AG09309 (cell line): ENCODE measurements around the gene PFDN4.
A peak's percentile ranks its signal among the peaks of the same experiment; 100 is the strongest.

ENCODE experiments used
- DNase-seq: peaks from one replicate; pipeline ENCODE4 v3.0.0-alpha.2; 2010; ENCODE audit warnings: low read depth
- H3K4me3 ChIP-seq: 2 replicates; pipeline ENCODE4 v1.5.1; 2011; ENCODE audit warnings: mild to moderate bottlenecking, low read depth, low read length, moderate library complexity; ENCODE audit not compliant: control insufficient read depth
- TF ChIP-seq, protein P1 (sequence below): IDR thresholded peaks from 2 replicates; pipeline ENCODE4 v1.5.1; 2011; ENCODE audit warnings: mild to moderate bottlenecking, low read depth, low read length, inconsistent platforms; ENCODE audit not compliant: insufficient read depth, control insufficient read depth; ENCODE audit errors: missing control alignments

The PFDN4 gene

GRCh38 chr20:54195483-54196472 lies 12.1 kb upstream of the PFDN4 start:
- TF ChIP-seq, protein P1, sequence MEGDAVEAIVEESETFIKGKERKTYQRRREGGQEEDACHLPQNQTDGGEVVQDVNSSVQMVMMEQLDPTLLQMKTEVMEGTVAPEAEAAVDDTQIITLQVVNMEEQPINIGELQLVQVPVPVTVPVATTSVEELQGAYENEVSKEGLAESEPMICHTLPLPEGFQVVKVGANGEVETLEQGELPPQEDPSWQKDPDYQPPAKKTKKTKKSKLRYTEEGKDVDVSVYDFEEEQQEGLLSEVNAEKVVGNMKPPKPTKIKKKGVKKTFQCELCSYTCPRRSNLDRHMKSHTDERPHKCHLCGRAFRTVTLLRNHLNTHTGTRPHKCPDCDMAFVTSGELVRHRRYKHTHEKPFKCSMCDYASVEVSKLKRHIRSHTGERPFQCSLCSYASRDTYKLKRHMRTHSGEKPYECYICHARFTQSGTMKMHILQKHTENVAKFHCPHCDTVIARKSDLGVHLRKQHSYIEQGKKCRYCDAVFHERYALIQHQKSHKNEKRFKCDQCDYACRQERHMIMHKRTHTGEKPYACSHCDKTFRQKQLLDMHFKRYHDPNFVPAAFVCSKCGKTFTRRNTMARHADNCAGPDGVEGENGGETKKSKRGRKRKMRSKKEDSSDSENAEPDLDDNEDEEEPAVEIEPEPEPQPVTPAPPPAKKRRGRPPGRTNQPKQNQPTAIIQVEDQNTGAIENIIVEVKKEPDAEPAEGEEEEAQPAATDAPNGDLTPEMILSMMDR, result no peak
- H3K4me3 ChIP-seq, result no peak overlapping the region
- DNase-seq, result no peak

GRCh38 chr20:54197621-54198604 lies 10.0 kb upstream of the PFDN4 start:
- no peak overlapping the region for H3K4me3 ChIP-seq
- TF ChIP-seq, protein P1, result peak; percentile 57
- peak; percentile 56 for DNase-seq

- no peak for DNase-seq
- H3K4me3 ChIP-seq, result no peak overlapping the region
Observed at GRCh38 chr20:54199283-54199682, 8.6 kb upstream of the PFDN4 start.

GRCh38 chr20:54199721-54200176 lies 8.1 kb upstream of the PFDN4 start:
- TF ChIP-seq, protein P1, result peak; percentile 94
- DNase-seq, result no peak
- H3K4me3 ChIP-seq, result no peak overlapping the region

More at GRCh38 chr20:54199283-54199682, 8.6 kb upstream of the PFDN4 start:
- TF ChIP-seq, protein P1, result no peak

DNA sequence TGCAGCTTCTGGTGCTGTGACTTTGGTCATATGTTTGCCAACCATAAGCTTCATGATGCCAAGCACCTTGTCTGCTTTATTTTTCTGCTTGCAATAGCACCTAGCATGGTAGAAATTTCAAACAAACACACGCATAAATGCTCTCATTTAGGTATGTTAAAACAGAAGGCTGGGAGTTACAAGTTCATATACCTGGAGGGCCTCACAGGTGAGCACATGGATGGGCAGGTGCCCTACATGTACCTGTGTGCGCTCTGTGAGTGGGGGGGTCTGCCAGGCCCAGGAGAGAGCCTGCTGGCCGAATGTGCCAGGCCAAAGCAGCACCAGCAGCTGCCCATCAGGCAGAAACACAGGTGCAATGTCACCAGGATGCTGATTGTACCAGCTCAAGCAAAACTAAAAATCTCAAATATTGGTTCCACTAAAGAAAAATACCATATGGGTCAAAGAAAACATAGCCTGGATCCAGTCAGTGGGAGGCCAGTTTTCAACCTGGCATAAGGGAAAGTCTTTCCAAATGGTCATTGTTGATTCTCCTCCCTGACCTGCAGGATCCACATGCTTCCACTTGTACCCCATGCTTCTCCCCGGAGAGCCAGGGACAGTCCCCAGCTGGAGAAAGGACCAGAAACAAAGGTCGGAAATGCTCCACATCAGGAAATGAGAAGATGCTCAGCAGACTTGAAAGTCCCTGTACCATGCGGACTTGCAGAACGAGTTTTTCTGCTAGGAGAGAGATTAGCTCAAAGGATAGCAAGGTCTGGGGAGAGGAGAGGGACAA lies 7.2 kb upstream of the PFDN4 start:
- TF ChIP-seq, protein P1, result no peak
- no peak overlapping the region for H3K4me3 ChIP-seq
- no peak for DNase-seq
